ENCODE results near the gene ATG101. TPM values are rescaled to one million over a fixed set of nuclear protein-coding genes. Genes with fewer than 3 reads are reported as not detected.

The ATG101 gene
- total RNA-seq, 2 experiments from 2014 or later, result 20.6 to 20.9 TPM

GRCh38 chr12:52126050-52126604 is 56.3 kb downstream of the ATG101 start:
- ATAC-seq (ENCODE audit: poor library complexity) (no peak), DNase-seq (no peak)
- Histone ChIP-seq H3K27ac (ENCODE audit: low read depth in 1 of 2, low read length in 2 of 2) (no peak overlapping the region), H3K36me3 (ENCODE audit: insufficient read depth, low read length) (no peaks in the 10 kb centered on the region), H3K27me3 (ENCODE audit: control insufficient read depth in 1 of 2, insufficient read depth in 2 of 2, low read length in 2 of 2) (peaks cover 7 to 8% of the 10 kb centered on the region in 2 experiments), H3K4me1 (ENCODE audit: insufficient read depth, low read length) (peaks cover 9% of the 10 kb centered on the region), H3K4me3 (ENCODE audit: low read length) (no peak overlapping the region), H3K9me3 (ENCODE audit: control insufficient read depth in 1 of 2, insufficient read depth in 1 of 2, low read length in 2 of 2) (no peaks in the 10 kb centered on the region)
- Mint-ChIP-seq H3K4me1 (ENCODE audit: low read depth) (peaks cover 6% of the 10 kb centered on the region), H3K36me3 (ENCODE audit: low read depth) (no peaks in the 10 kb centered on the region), H3K27me3 (peaks cover 38% of the 10 kb centered on the region), H3K9me3 (no peaks in the 10 kb centered on the region), H3K27ac (no peak overlapping the region), H3K4me3 (no peak overlapping the region)
- CTCF ChIA-PET, result interaction anchor here (0.9 kb wide), 1 partner anchor 10 kb away, joined by 3 read pairs; no protein-coding TSS in a partner anchor
- POLR2A ChIA-PET, result no interaction called here
- TF ChIP-seq, protein P1, sequence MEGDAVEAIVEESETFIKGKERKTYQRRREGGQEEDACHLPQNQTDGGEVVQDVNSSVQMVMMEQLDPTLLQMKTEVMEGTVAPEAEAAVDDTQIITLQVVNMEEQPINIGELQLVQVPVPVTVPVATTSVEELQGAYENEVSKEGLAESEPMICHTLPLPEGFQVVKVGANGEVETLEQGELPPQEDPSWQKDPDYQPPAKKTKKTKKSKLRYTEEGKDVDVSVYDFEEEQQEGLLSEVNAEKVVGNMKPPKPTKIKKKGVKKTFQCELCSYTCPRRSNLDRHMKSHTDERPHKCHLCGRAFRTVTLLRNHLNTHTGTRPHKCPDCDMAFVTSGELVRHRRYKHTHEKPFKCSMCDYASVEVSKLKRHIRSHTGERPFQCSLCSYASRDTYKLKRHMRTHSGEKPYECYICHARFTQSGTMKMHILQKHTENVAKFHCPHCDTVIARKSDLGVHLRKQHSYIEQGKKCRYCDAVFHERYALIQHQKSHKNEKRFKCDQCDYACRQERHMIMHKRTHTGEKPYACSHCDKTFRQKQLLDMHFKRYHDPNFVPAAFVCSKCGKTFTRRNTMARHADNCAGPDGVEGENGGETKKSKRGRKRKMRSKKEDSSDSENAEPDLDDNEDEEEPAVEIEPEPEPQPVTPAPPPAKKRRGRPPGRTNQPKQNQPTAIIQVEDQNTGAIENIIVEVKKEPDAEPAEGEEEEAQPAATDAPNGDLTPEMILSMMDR (IDR thresholded peaks at IDR 0.05), result no peak
- intact Hi-C loops (cut with DNase I, micrococcal nuclease), result no loop called here

Other genes starting within 250 kb of the ATG101 start
- gene FIGNL2, start 221.3 kb upstream of the ATG101 start, total RNA-seq, result 1 to 10 TPM; 1.2 to 1.3 TPM
- gene ANKRD33, start 181.9 kb upstream of the ATG101 start, total RNA-seq, result not detected
- gene ACVRL1, start 162.5 kb upstream of the ATG101 start, total RNA-seq, result not detected
- gene ACVR1B, start 118.3 kb upstream of the ATG101 start, total RNA-seq, result 10 to 100 TPM; 14.2 to 14.5 TPM
- gene TAMALIN, start 63.0 kb upstream of the ATG101 start, total RNA-seq, result 100 to 1,000 TPM; 495 to 525 TPM
- 10 to 100 TPM; 67.0 to 79.2 TPM for gene NR4A1, start 18.5 kb upstream of the ATG101 start, total RNA-seq
- not detected for gene SMIM41, start 9.7 kb downstream of the ATG101 start, total RNA-seq
- not detected for gene KRT80, start 122.0 kb downstream of the ATG101 start, total RNA-seq
- gene KRT7, start 163.3 kb downstream of the ATG101 start, total RNA-seq, result not detected
- not detected for gene KRT86, start 204.7 kb downstream of the ATG101 start, total RNA-seq
- not detected for gene KRT81, start 221.6 kb downstream of the ATG101 start, total RNA-seq

Measured in CD4-positive, alpha-beta T cell (primary cell).